ENCODE results near the gene KMT2B. TPM values are rescaled to one million over a fixed set of nuclear protein-coding genes. Genes with fewer than 3 reads are reported as not detected.

The KMT2B gene
- total and polyA plus RNA-seq, 2 of the 8 experiments (the other 6 are each of a cell fraction or from before 2014, with no cell fraction given) = 26.7 to 38.6 TPM

DNA sequence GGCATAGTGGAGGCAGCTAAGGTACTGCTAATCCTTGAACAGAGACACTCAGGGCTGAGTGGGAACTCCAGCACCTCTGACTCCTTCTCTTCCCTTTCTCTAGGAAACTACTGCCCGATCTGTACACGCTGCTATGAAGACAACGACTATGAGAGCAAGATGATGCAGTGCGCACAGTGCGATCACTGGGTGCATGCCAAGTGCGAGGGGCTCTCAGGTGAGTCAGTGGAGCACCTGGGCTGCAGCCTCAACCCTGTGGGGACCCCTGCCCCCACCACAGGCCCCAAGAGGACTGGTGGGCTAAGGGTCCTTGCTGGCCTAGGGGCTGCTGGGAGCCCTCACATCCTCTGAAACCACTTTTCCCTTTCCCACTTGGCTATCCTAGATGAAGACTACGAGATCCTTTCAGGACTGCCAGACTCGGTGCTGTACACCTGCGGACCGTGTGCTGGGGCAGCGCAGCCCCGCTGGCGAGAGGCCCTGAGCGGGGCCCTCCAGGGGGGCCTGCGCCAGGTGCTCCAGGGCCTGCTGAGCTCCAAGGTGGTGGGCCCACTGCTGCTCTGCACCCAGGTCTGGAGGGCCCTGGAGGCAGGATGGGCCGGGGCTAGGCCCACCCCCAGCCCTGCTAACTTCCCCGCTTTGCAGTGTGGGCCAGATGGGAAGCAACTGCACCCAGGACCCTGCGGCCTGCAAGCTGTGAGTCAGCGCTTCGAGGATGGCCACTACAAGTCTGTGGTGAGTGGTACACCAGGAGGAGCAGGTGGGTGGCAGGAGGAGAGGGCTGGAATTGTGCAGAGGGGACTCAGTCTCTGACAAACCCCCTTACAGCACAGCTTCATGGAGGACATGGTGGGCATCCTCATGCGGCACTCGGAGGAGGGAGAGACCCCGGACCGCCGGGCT is 9.5 kb downstream of the KMT2B start:
- Histone ChIP-seq H3K4ac (replicated peaks; ENCODE audit: insufficient read length, low read depth, low read length) (no peak overlapping the region), H3K14ac (ENCODE audit: insufficient read length) (no peak overlapping the region), H3K56ac (replicated peaks; ENCODE audit: insufficient read length, low read depth, low read length) (no peak overlapping the region), H4K20me1 (replicated peaks in 1 of 2; ENCODE audit: control insufficient read depth in 1 of 2, insufficient read depth in 2 of 2, low read length in 2 of 2) (peaks cover 12 to 18% of the 10 kb centered on the region in 2 experiments), H3K27me3 (replicated peaks in 1 of 4; ENCODE audit: control insufficient read depth in 3 of 4, extremely low read depth in 1 of 4, insufficient read depth in 3 of 4, low read length in 3 of 4) (no peaks in the 10 kb centered on the region), H3K9me3 (ENCODE audit: insufficient read depth in 2 of 2, low read depth in 1 of 2, low read length in 1 of 2) (no peaks in the 10 kb centered on the region), H3K4me3 (ENCODE audit: extremely low read depth in 1 of 4, insufficient read depth in 2 of 4, low read depth in 3 of 4, low read length in 4 of 4) (no peak overlapping the region), H3K4me2 (ENCODE audit: insufficient read depth in 1 of 2, low read depth in 2 of 2, low read length in 2 of 2) (no peak overlapping the region), H3K4me1 (replicated peaks in 1 of 4; ENCODE audit: control insufficient read depth in 3 of 4, insufficient read depth in 4 of 4, low read length in 3 of 4) (no peaks in the 10 kb centered on the region), H3K23me2 (ENCODE audit: low read depth, low read length) (no peaks in the 10 kb centered on the region), H2AFZ (ENCODE audit: low read length) (no peak overlapping the region), H2BK12ac (ENCODE audit: low read depth, low read length) (no peak overlapping the region), H3K23ac (ENCODE audit: insufficient read length) (no peak overlapping the region), H3K79me1 (ENCODE audit: low read depth, low read length) (no peaks in the 10 kb centered on the region), H3K79me2 (ENCODE audit: control insufficient read depth in 1 of 2, insufficient read depth in 2 of 2, low read length in 2 of 2) (no peaks in the 10 kb centered on the region; a peak in 1 of 4 replicates), H2BK20ac (ENCODE audit: low read length) (no peak overlapping the region), H3K9ac (replicated peaks in 1 of 4; ENCODE audit: extremely low read depth in 1 of 4, low read depth in 3 of 4, low read length in 3 of 4) (no peak overlapping the region), H4K5ac (ENCODE audit: insufficient read length, low read depth, low read length) (no peak overlapping the region), H2AK5ac (ENCODE audit: low read depth, low read length) (no peak overlapping the region), H2BK120ac (replicated peaks; ENCODE audit: low read depth, low read length) (no peak overlapping the region), H2BK5ac (ENCODE audit: low read depth, low read length) (no peak overlapping the region), H4K91ac (replicated peaks; ENCODE audit: insufficient read length, low read length) (no peak overlapping the region), H4K8ac (ENCODE audit: extremely low read depth, insufficient read depth, low read length) (no peak overlapping the region), H2BK15ac (ENCODE audit: low read length) (no peak overlapping the region), H3K36me3 (ENCODE audit: control insufficient read depth in 2 of 4, insufficient read depth in 4 of 4, low read length in 3 of 4) (peaks cover 45 to 83% (median 82%) of the 10 kb centered on the region in 4 experiments), H3K27ac (ENCODE audit: low read depth, low read length) (no peak overlapping the region), H3K18ac (ENCODE audit: extremely low read depth, low read length) (no peak overlapping the region)
- ChIA-PET POLR2A (ENCODE audit: partially characterized antibody) (interaction anchor here (1.3 to 6.1 kb wide), 5 partner anchors 9 to 19 kb away, joined by 3 to 39 read pairs (median 12); partner anchors contain the start of genes KMT2B, PSENEN and U2AF1L4), CTCF (ENCODE audit: partially characterized antibody) (interaction anchor here (1.1 to 11.8 kb wide), 3 partner anchors 11 to 35 kb away, joined by 3 to 80 read pairs (median 7); partner anchors contain the start of gene IGFLR1)
- FAIRE-seq = no peak
- no peak for DNase-seq (ENCODE audit: low read depth in 1 of 2, low spot score in 2 of 2)
- WGBS, 2 experiments (ENCODE audit: extremely low coverage in 1 of 2, insufficient coverage in 1 of 2, insufficient read length in 1 of 2, insufficient replicate concordance in 2 of 2, low coverage in 1 of 2, low lambda C conversion rate in 2 of 2, missing lambda C conversion rate in 1 of 2) = 97% methylated on average over 20 of the region's 25 CpGs; no CpG with 5 or more reads in 1 of the 2 experiments
- TF ChIP-seq, protein P1, sequence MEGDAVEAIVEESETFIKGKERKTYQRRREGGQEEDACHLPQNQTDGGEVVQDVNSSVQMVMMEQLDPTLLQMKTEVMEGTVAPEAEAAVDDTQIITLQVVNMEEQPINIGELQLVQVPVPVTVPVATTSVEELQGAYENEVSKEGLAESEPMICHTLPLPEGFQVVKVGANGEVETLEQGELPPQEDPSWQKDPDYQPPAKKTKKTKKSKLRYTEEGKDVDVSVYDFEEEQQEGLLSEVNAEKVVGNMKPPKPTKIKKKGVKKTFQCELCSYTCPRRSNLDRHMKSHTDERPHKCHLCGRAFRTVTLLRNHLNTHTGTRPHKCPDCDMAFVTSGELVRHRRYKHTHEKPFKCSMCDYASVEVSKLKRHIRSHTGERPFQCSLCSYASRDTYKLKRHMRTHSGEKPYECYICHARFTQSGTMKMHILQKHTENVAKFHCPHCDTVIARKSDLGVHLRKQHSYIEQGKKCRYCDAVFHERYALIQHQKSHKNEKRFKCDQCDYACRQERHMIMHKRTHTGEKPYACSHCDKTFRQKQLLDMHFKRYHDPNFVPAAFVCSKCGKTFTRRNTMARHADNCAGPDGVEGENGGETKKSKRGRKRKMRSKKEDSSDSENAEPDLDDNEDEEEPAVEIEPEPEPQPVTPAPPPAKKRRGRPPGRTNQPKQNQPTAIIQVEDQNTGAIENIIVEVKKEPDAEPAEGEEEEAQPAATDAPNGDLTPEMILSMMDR (IDR thresholded peaks at IDR 0.05; ENCODE audit: control extremely low read depth in 1 of 3, insufficient read depth in 1 of 3, low read depth in 1 of 3, low read length in 3 of 3) = no peak
- no peak for TF ChIP-seq TCF12 (IDR thresholded peaks at IDR 0.05; ENCODE audit: low read depth, low read length)
- no peak for TF ChIP-seq TAF7 (optimal IDR thresholded peaks at IDR 0.05; ENCODE audit: borderline replicate concordance, low read depth, low read length)
- no peak for TF ChIP-seq HDAC2 (IDR thresholded peaks at IDR 0.05; ENCODE audit: borderline replicate concordance in 1 of 2, low read depth in 2 of 2, low read length in 2 of 2)
- no peak for TF ChIP-seq NRF1 (IDR thresholded peaks at IDR 0.05; ENCODE audit: low read depth, low read length)
- TF ChIP-seq GTF2F1 (IDR thresholded peaks at IDR 0.05; ENCODE audit: borderline replicate concordance, low read depth, low read length) = no peak
- TF ChIP-seq POLR2AphosphoS5 (IDR thresholded peaks at IDR 0.05; ENCODE audit: low read depth, low read length) = no peak

All from H1 (cell line).